T-helper 1 cell treated with Interleukin-12 subunit alpha and Interleukin-12 subunit beta and Interleukin-4 antibody, amounts not matched to agents 30 μg/mL and 1 μg/mL, for 36 hours (primary cell): ENCODE measurements around the gene SLC34A3.

Experiments used
- H3K27ac Mint-ChIP-seq: one replicate; pipeline ENCODE4 v1.8.0; 2021; ENCODE audit warnings: mild to moderate bottlenecking, mixed read lengths
- H3K27me3 Mint-ChIP-seq: one replicate; pipeline ENCODE4 v1.8.0; 2021; ENCODE audit warnings: low read depth, mixed read lengths
- H3K36me3 Mint-ChIP-seq: one replicate; pipeline ENCODE4 v1.8.0; 2021; ENCODE audit warnings: low read depth, mixed read lengths
- H3K4me1 Mint-ChIP-seq: one replicate; pipeline ENCODE4 v1.8.0; 2021; ENCODE audit warnings: low read depth, mixed read lengths
- H3K4me3 Mint-ChIP-seq: one replicate; pipeline ENCODE4 v1.8.0; 2021; ENCODE audit warnings: mild to moderate bottlenecking, moderate library complexity, mixed read lengths
- H3K9me3 Mint-ChIP-seq: one replicate; pipeline ENCODE4 v1.8.0; 2021; ENCODE audit warnings: mixed read lengths

The SLC34A3 gene

GRCh38 chr9:137230705-137231371 is at the start of gene SLC34A3:
SLC34A3 (plus strand) TSS chr9:137230901; CDS start chr9:137231703, 802 bp downstream.
- Mint-ChIP-seq H3K36me3 (no peaks in the 10 kb centered on the region), H3K9me3 (no peaks in the 10 kb centered on the region), H3K4me1 (peaks cover 3% of the 10 kb centered on the region), H3K27ac (no peak within 1 kb of the TSS), H3K27me3 (no peaks in the 10 kb centered on the region), H3K4me3 (no peak within 1 kb of the TSS)

- Mint-ChIP-seq H3K4me3 (no peak overlapping the region), H3K27ac (no peak overlapping the region), H3K9me3 (no peaks in the 10 kb centered on the region), H3K4me1 (peaks cover 4% of the 10 kb centered on the region), H3K36me3 (peaks cover 9% of the 10 kb centered on the region), H3K27me3 (no peaks in the 10 kb centered on the region)
Measured at GRCh38 chr9:137181680-137182079, 49.0 kb upstream of the SLC34A3 start.

GRCh38 chr9:137182836-137183235 is 47.9 kb upstream of the SLC34A3 start:
- Mint-ChIP-seq H3K36me3 (peaks cover 7% of the 10 kb centered on the region), H3K9me3 (no peaks in the 10 kb centered on the region), H3K4me1 (peaks cover 13% of the 10 kb centered on the region), H3K4me3 (no peak overlapping the region), H3K27me3 (no peaks in the 10 kb centered on the region), H3K27ac (no peak overlapping the region)

GRCh38 chr9:137183980-137184595 is 46.6 kb upstream of the SLC34A3 start:
- Mint-ChIP-seq H3K4me3 (no peak overlapping the region), H3K36me3 (peaks cover 9% of the 10 kb centered on the region), H3K27ac (peak overlapping the region; percentile 49), H3K4me1 (peaks cover 15% of the 10 kb centered on the region), H3K9me3 (no peaks in the 10 kb centered on the region), H3K27me3 (no peaks in the 10 kb centered on the region)

- H3K27ac Mint-ChIP-seq, result no peak overlapping the region
- no peaks in the 10 kb centered on the region for H3K27me3 Mint-ChIP-seq
- H3K4me3 Mint-ChIP-seq, result no peak overlapping the region
- H3K36me3 Mint-ChIP-seq, result peaks cover 10% of the 10 kb centered on the region
- H3K9me3 Mint-ChIP-seq, result no peaks in the 10 kb centered on the region
- peaks cover 20% of the 10 kb centered on the region for H3K4me1 Mint-ChIP-seq
Measured at GRCh38 chr9:137184881-137185660, 45.6 kb upstream of the SLC34A3 start.

- Mint-ChIP-seq H3K9me3 (no peaks in the 10 kb centered on the region), H3K4me3 (no peak overlapping the region), H3K27me3 (no peaks in the 10 kb centered on the region), H3K4me1 (peaks cover 20% of the 10 kb centered on the region), H3K36me3 (peaks cover 13% of the 10 kb centered on the region), H3K27ac (no peak overlapping the region)
Measured at GRCh38 chr9:137185921-137186320, 44.8 kb upstream of the SLC34A3 start.

GRCh38 chr9:137186385-137186784 is 44.3 kb upstream of the SLC34A3 start:
- peaks cover 16% of the 10 kb centered on the region for H3K36me3 Mint-ChIP-seq
- no peaks in the 10 kb centered on the region for H3K27me3 Mint-ChIP-seq
- peaks cover 20% of the 10 kb centered on the region for H3K4me1 Mint-ChIP-seq
- peak overlapping the region; percentile 92 for H3K4me3 Mint-ChIP-seq
- no peak overlapping the region for H3K27ac Mint-ChIP-seq
- H3K9me3 Mint-ChIP-seq, result no peaks in the 10 kb centered on the region

- Mint-ChIP-seq H3K36me3 (peaks cover 13% of the 10 kb centered on the region), H3K4me1 (peaks cover 20% of the 10 kb centered on the region), H3K9me3 (no peaks in the 10 kb centered on the region), H3K27ac (peak overlapping the region; percentile 89), H3K27me3 (no peaks in the 10 kb centered on the region), H3K4me3 (peak overlapping the region; percentile 92)
Measured at GRCh38 chr9:137187386-137187785, 43.3 kb upstream of the SLC34A3 start.

GRCh38 chr9:137188086-137188489 is 42.6 kb upstream of the SLC34A3 start:
- peaks cover 20% of the 10 kb centered on the region for H3K4me1 Mint-ChIP-seq

GRCh38 chr9:137188490-137189296 is 42.0 kb upstream of the SLC34A3 start, which contains the start of the genes ANAPC2 and SSNA1:
ANAPC2 (minus strand) TSS chr9:137188560; CDS start chr9:137188532, 28 bp downstream.
SSNA1 (plus strand) TSS chr9:137188676; CDS start chr9:137188727, 51 bp downstream.
- H3K4me1 Mint-ChIP-seq, result peaks cover 20% of the 10 kb centered on the region
- no peaks in the 10 kb centered on the region for H3K27me3 Mint-ChIP-seq

More at GRCh38 chr9:137188086-137188489, 42.6 kb upstream of the SLC34A3 start:
- Mint-ChIP-seq H3K27ac (peak overlapping the region; percentile 89), H3K27me3 (no peaks in the 10 kb centered on the region), H3K36me3 (peaks cover 13% of the 10 kb centered on the region), H3K9me3 (no peaks in the 10 kb centered on the region), H3K4me3 (peak overlapping the region; percentile 92)

GRCh38 chr9:137189297-137190295 is 41.1 kb upstream of the SLC34A3 start:
- H3K27ac Mint-ChIP-seq, result peak overlapping the region; percentile 91
- H3K36me3 Mint-ChIP-seq, result peaks cover 9% of the 10 kb centered on the region
- peaks cover 16% of the 10 kb centered on the region for H3K4me1 Mint-ChIP-seq
- H3K27me3 Mint-ChIP-seq, result no peaks in the 10 kb centered on the region
- H3K4me3 Mint-ChIP-seq, result peak overlapping the region; percentile 94
- H3K9me3 Mint-ChIP-seq, result no peaks in the 10 kb centered on the region

More at GRCh38 chr9:137188490-137189296, 42.0 kb upstream of the SLC34A3 start, which contains the start of the genes ANAPC2 and SSNA1:
- H3K36me3 Mint-ChIP-seq, result peaks cover 13% of the 10 kb centered on the region
- H3K4me3 Mint-ChIP-seq, result peak within 1 kb of the TSS; percentile 94
- peak within 1 kb of the TSS; percentile 91 for H3K27ac Mint-ChIP-seq
- H3K9me3 Mint-ChIP-seq, result no peaks in the 10 kb centered on the region

- H3K4me1 Mint-ChIP-seq, result peaks cover 16% of the 10 kb centered on the region
- H3K27me3 Mint-ChIP-seq, result no peaks in the 10 kb centered on the region
- H3K9me3 Mint-ChIP-seq, result no peaks in the 10 kb centered on the region
- H3K27ac Mint-ChIP-seq, result peak overlapping the region; percentile 45
- peak overlapping the region; percentile 66 for H3K4me3 Mint-ChIP-seq
- peaks cover 9% of the 10 kb centered on the region for H3K36me3 Mint-ChIP-seq
Measured at GRCh38 chr9:137190315-137190856, 40.3 kb upstream of the SLC34A3 start.

- Mint-ChIP-seq H3K4me3 (peak overlapping the region; percentile 66), H3K27me3 (no peaks in the 10 kb centered on the region), H3K36me3 (peaks cover 9% of the 10 kb centered on the region), H3K27ac (no peak overlapping the region), H3K9me3 (no peaks in the 10 kb centered on the region), H3K4me1 (peaks cover 16% of the 10 kb centered on the region)
Measured at GRCh38 chr9:137191245-137191644, 39.5 kb upstream of the SLC34A3 start.
